Ishikawa (cell line): Measurements from ENCODE around the gene MYO16.

ENCODE experiments used
- CEBPB ChIP-seq: IDR thresholded peaks from 2 replicates; pipeline ENCODE4 v1.6.1; 2012
- EGR1 ChIP-seq: IDR thresholded peaks from 2 replicates; pipeline ENCODE4 v1.6.1; 2012
- EP300 ChIP-seq: IDR thresholded peaks from 2 replicates; pipeline ENCODE4 v1.6.1; 2012; ENCODE audit warnings: borderline replicate concordance
- FOXM1 ChIP-seq: IDR thresholded peaks from 2 replicates; pipeline ENCODE4 v1.6.1; 2012; ENCODE audit warnings: low read depth, borderline replicate concordance
- TAF1 ChIP-seq: IDR thresholded peaks from 2 replicates; pipeline ENCODE4 v1.6.1; 2012; ENCODE audit warnings: low read depth, mild to moderate bottlenecking
- TCF12 ChIP-seq: IDR thresholded peaks from 2 replicates; pipeline ENCODE4 v1.6.1; 2012; ENCODE audit warnings: low read depth
- TEAD4 ChIP-seq: IDR thresholded peaks from 2 replicates; pipeline ENCODE4 v1.6.1; 2012
- YY1 ChIP-seq: IDR thresholded peaks from 2 replicates; pipeline ENCODE4 v1.6.1; 2012; ENCODE audit warnings: low read depth
- TF ChIP-seq, protein P1 (sequence below): IDR thresholded peaks from 2 replicates; pipeline ENCODE4 v1.6.1; 2012
- TF ChIP-seq, protein P2 (sequence below): IDR thresholded peaks from 2 replicates; pipeline ENCODE4 v1.6.1; 2012

DNA sequence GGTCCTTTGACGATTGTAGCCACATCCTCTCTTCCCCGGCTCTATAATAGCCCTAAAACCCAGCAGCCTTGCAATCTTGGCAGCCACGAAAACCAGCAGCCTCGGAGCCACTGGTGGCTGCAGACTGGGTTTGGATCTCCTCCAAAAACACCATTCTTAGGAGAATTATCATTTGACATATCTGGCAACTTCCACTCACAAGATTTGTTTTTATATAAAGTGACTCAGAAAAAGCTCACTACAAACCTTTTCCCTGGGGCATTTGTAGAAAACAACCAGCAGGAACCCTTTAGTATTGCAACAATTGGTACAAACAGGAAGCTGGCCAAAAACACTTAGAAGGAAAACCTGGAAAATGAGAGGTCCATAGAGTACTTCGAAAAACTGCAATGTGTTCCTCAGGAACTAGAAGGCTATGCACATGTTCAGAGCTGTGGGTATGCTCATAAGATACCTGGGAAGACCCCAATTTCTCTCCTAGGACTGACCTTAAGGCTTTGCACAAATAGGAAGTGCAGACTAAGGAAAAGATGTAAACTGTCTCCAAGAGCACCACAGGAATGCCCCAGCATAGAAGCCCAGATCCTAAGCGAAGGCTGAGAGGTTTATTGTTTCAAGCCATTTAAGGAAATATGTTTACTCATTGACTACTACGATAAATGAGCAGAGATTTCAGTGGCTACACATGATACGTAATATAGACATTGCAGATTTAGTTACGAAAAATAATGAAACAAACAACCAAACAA lies 71.2 kb downstream of the MYO16 start:
- TF ChIP-seq TEAD4 (no peak), YY1 (no peak), EGR1 (no peak), TCF12 (no peak), EP300 (no peak), TAF1 (no peak), CEBPB (no peak), FOXM1 (no peak)
- TF ChIP-seq, protein P1, sequence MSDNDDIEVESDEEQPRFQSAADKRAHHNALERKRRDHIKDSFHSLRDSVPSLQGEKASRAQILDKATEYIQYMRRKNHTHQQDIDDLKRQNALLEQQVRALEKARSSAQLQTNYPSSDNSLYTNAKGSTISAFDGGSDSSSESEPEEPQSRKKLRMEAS = no peak
- TF ChIP-seq, protein P2, sequence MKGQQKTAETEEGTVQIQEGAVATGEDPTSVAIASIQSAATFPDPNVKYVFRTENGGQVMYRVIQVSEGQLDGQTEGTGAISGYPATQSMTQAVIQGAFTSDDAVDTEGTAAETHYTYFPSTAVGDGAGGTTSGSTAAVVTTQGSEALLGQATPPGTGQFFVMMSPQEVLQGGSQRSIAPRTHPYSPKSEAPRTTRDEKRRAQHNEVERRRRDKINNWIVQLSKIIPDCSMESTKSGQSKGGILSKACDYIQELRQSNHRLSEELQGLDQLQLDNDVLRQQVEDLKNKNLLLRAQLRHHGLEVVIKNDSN = no peak
